ENCODE results near the gene PCNT. TPM values are rescaled to one million over a fixed set of nuclear protein-coding genes. Genes with fewer than 3 reads are reported as not detected.

The PCNT gene
- total RNA-seq, 6 experiments from 2014 or later: 23.2 to 26.9 (median 25.5) TPM

DNA sequence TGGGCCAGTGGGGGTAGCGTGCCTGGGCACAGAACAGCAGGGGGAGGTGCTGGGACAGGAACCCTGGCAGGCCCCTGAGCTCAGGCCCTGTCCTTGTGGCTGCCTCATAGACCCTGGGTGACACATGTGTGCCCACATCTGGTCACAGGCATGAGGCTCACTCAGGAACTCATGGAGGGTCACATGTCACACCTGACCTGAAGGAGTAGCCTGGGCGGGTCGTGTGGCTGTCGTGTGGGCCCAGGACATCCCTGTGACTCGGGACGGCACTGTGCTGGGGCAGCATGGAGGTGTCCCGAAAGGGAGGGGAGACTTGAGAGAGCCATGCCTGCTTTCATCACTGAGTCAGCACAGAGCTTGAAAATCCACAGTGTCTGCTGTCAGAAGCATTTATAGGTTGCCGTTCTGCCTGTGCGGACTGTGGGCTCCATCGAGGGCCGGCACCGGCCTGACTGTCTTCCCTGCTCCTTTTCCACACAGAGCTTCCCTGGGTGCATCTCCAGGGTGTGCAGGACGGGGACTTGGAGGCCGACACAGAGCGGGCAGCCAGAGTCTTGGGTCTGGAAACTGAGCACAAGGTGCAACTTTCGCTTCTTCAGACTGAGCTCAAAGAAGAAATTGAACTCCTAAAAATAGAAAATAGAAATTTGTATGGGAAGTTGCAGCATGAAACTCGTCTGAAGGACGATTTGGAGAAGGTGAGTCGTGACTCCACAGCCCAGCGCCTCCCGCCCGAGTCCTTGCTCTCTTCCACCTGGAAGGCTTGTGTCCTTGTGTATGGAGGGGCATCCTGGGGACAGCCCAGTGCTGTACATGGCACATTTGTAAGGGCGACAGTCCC lies 32.8 kb downstream of the PCNT start:
- Mint-ChIP-seq H3K27ac (no peak overlapping the region), H3K4me1 (ENCODE audit: low read depth) (no peaks in the 10 kb centered on the region), H3K27me3 (ENCODE audit: insufficient read depth) (no peaks in the 10 kb centered on the region), H3K4me3 (no peak overlapping the region), H3K36me3 (ENCODE audit: low read depth) (peaks cover 21% of the 10 kb centered on the region; the same call in 1 of the 2 replicates), H3K9me3 (no peaks in the 10 kb centered on the region)
- DNase-seq: no peak
- TF ChIP-seq CTCF (IDR thresholded peaks at IDR 0.05): no peak

DNA sequence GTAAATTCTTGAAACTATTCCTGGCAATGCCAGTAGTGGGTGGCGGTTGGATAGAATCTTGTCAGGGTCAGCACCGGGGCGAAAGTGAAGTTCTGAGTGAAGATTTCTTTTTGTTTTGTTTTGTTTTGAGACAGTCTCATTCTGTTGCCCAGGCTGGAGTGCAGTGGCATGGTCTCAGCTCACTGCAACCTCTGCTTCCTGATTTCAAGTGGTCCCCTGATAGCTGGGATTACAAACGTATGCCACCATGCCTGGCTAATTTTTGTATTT lies 33.3 kb downstream of the PCNT start:
- Mint-ChIP-seq H3K4me3 (no peak overlapping the region), H3K36me3 (ENCODE audit: low read depth) (peaks cover 25% of the 10 kb centered on the region; the same call in 1 of the 2 replicates)

DNA sequence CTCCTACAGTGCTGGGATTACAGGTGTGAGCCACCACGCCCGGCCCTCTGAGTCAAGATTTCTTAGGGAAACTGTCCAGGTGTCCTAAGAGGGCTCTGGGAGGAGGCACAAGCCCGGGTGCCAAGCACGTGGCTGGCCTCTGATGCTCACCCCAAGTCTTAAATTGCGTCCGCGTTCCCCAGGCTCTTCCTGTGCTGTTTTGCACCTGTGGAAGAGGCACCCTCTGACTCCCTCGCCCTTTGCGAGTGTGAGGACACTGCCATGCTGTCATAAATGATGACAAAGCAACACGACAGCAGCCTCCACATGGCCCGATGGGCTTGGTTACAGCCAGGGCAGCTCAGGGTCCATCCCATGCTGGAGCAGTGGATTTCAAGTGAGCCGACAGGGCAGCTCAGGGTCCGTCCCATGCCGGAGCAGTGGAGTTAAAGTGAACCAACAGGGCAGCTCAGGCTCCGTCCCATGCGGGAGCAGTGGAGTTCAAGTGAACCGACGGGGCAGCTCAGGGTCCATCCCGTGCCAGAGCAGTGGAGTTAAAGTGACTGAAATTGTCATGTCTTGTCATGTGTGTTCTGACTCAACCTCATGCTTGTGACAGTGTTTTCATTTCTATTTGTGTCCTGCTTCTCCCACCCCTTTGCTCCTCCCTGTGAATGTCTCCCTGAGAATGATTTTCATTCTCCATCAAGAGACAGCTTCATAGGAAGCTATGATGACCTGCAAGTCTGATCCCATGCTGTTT lies 33.9 kb downstream of the PCNT start:
- Mint-ChIP-seq H3K27me3 (ENCODE audit: insufficient read depth) (no peaks in the 10 kb centered on the region), H3K4me1 (ENCODE audit: low read depth) (no peaks in the 10 kb centered on the region), H3K4me3 (no peak overlapping the region), H3K9me3 (no peaks in the 10 kb centered on the region), H3K27ac (no peak overlapping the region), H3K36me3 (ENCODE audit: low read depth) (peaks cover 25% of the 10 kb centered on the region; the same call in 1 of the 2 replicates)
- DNase-seq: no peak
- no peak for TF ChIP-seq CTCF (IDR thresholded peaks at IDR 0.05)

More for the DNA sequence above, 33.3 kb downstream of the PCNT start:
- no peak for TF ChIP-seq CTCF (IDR thresholded peaks at IDR 0.05)
- no peaks in the 10 kb centered on the region for H3K4me1 Mint-ChIP-seq (ENCODE audit: low read depth)
- no peaks in the 10 kb centered on the region for H3K27me3 Mint-ChIP-seq (ENCODE audit: insufficient read depth)
- H3K9me3 Mint-ChIP-seq: no peaks in the 10 kb centered on the region
- H3K27ac Mint-ChIP-seq: no peak overlapping the region
- no peak for DNase-seq

DNA sequence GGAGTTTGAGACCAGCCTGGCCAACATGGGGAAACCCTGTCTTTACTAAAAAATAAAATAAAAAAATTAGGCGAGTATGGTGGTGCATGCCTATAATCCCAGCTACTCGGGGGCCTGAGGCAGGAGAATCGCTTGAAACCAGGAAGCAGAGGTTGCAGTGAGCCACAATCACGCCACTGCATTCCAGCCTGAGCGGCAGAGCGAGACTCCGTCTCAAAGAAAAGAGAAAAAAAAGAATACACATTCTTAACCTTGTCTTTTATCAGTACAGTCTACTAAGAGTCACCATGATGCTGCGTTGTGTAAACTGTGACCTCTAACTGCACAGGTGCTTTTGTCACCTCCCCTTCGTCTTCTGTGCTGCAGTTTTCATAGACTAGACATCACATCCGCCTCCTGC lies 37.2 kb downstream of the PCNT start:
- Mint-ChIP-seq H3K36me3 (ENCODE audit: low read depth) (peaks cover 30% of the 10 kb centered on the region), H3K27me3 (ENCODE audit: insufficient read depth) (no peaks in the 10 kb centered on the region)
- DNase-seq: no peak

GRCh38 chr21:46361935-46362334 lies 38.0 kb downstream of the PCNT start:
- Mint-ChIP-seq H3K27me3 (ENCODE audit: insufficient read depth) (no peaks in the 10 kb centered on the region), H3K4me1 (ENCODE audit: low read depth) (no peaks in the 10 kb centered on the region), H3K9me3 (no peaks in the 10 kb centered on the region), H3K27ac (no peak overlapping the region), H3K4me3 (no peak overlapping the region), H3K36me3 (ENCODE audit: low read depth) (peaks cover 36% of the 10 kb centered on the region)
- TF ChIP-seq CTCF (IDR thresholded peaks at IDR 0.05): no peak
- no peak for DNase-seq

More for the DNA sequence above, 37.2 kb downstream of the PCNT start:
- Mint-ChIP-seq H3K4me3 (no peak overlapping the region), H3K9me3 (no peaks in the 10 kb centered on the region), H3K4me1 (ENCODE audit: low read depth) (no peaks in the 10 kb centered on the region), H3K27ac (no peak overlapping the region)
- TF ChIP-seq CTCF (IDR thresholded peaks at IDR 0.05): no peak
